Measurements from ENCODE around the gene FOXS1.

- TF ChIP-seq CTCF (IDR thresholded peaks at IDR 0.05) (no peak), POLR2AphosphoS5 (IDR thresholded peaks at IDR 0.05) (no peak), POLR2A (IDR thresholded peaks at IDR 0.05) (no peak), EP300 (IDR thresholded peaks at IDR 0.05; ENCODE audit: low read depth) (no peak)
Measured at GRCh38 chr20:31827059-31827458, 18.3 kb downstream of the FOXS1 start.
